Measurements from ENCODE around the gene RBPMS2. TPM values are rescaled to one million over a fixed set of nuclear protein-coding genes. Genes with fewer than 3 reads are reported as not detected.

The RBPMS2 gene
- total RNA-seq, 4 donors from 2014 or later: 4.4 to 27.7 (median 11.5) TPM

GRCh38 chr15:64762546-64762945 is 12.8 kb downstream of the RBPMS2 start:
- DNase-seq: no peak
- intact Hi-C loops (cut with DNase I; ENCODE audit: low total_unique reads) (no loop called here), in situ Hi-C loops (cut with MboI; ENCODE audit: low pct_ligation_motif_present in 1 of 4, low pct_unique_long_range_greater_than_20kb in 1 of 4, low sequenced_read_pairs in 3 of 4) (no loop called here)
- 90 to 100% methylated on average over 2 to 8 of the region's 8 CpGs for WGBS, 2 donors (ENCODE audit: low coverage in 1 of 2)
- Histone ChIP-seq H3K27ac (peak overlapping the region; percentile 44 to 78 (median 66)), H3K9me3 (no peaks in the 10 kb centered on the region), H3K36me3 (no peaks in the 10 kb centered on the region), H3K27me3 (no peaks in the 10 kb centered on the region), H3K4me1 (peaks cover 0 to 4% (median 0%) of the 10 kb centered on the region in 4 donors), H3K4me3 (no peak overlapping the region)
- TF ChIP-seq EP300 (IDR thresholded peaks at IDR 0.05; ENCODE audit: low read depth): no peak
- no peak for TF ChIP-seq CTCF (IDR thresholded peaks at IDR 0.05)
- no peak for TF ChIP-seq POLR2AphosphoS5 (IDR thresholded peaks at IDR 0.05)
- TF ChIP-seq POLR2A (IDR thresholded peaks at IDR 0.05): no peak

DNA sequence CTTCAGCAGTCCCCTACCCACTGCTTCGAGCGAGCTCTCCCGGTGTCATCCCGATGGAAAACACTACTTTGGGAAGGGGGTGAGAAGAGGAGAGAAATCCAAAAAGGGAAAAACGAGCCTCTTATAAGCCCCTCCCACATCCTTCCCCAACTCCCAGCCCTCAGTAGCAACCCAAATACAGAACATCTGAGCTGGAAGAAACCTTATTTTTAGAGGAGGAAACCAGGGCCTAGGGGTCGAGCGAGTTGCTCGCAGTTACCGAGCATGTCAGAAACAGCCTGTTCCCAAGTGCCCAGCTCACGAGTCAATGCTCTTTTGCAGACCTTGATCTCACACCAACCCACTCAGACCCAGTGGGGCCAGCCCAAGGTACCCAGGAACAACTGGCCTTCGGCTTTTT is 14.2 kb downstream of the RBPMS2 start:
- no peak for DNase-seq
- intact Hi-C loops (cut with DNase I; ENCODE audit: low total_unique reads): no loop called here
- in situ Hi-C loops (cut with MboI; ENCODE audit: low pct_ligation_motif_present in 1 of 4, low pct_unique_long_range_greater_than_20kb in 1 of 4, low sequenced_read_pairs in 3 of 4): no loop called here
- Histone ChIP-seq H3K4me1 (peaks cover 0 to 4% (median 0%) of the 10 kb centered on the region in 4 donors), H3K9me3 (no peaks in the 10 kb centered on the region), H3K36me3 (no peaks in the 10 kb centered on the region), H3K27ac (peak overlapping the region; percentile 32 to 78 (median 66)), H3K4me3 (no peak overlapping the region), H3K27me3 (no peaks in the 10 kb centered on the region)
- TF ChIP-seq EP300 (IDR thresholded peaks at IDR 0.05; ENCODE audit: low read depth) (no peak), POLR2A (IDR thresholded peaks at IDR 0.05) (no peak), CTCF (IDR thresholded peaks at IDR 0.05) (no peak), POLR2AphosphoS5 (IDR thresholded peaks at IDR 0.05) (no peak)
- WGBS, 2 donors (ENCODE audit: low coverage in 1 of 2): 68 to 100% methylated on average over 1 to 11 of the region's 11 CpGs

DNA sequence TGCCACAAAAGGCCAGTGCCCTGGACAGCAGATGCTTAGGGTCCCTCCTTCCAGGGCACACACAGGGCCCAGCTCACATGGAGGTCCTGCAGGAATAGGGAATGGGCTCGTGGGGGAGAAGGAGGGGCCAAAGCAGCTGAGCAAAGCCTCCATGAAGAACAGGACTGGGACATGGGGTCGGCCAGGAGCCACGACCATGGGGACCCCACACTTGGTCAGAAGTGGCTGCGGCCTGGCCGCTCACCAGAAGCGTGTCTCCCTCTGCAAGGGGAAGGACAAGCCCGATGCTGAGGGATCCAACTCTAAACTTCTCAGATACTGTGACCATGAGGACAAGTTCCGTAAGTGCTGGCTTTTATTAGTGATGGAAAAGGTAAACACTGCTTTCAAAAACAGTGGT is 15.3 kb downstream of the RBPMS2 start:
- in situ Hi-C loops (cut with MboI; ENCODE audit: low pct_ligation_motif_present in 1 of 4, low pct_unique_long_range_greater_than_20kb in 1 of 4, low sequenced_read_pairs in 3 of 4): no loop called here
- intact Hi-C loops (cut with DNase I; ENCODE audit: low total_unique reads): no loop called here
- Histone ChIP-seq H3K27me3 (no peaks in the 10 kb centered on the region), H3K9me3 (no peaks in the 10 kb centered on the region), H3K4me1 (peaks cover 0 to 4% (median 0%) of the 10 kb centered on the region in 4 donors), H3K27ac (peak overlapping the region; percentile 32 to 78 (median 66)), H3K4me3 (no peak overlapping the region), H3K36me3 (no peaks in the 10 kb centered on the region)
- DNase-seq: no peak
- TF ChIP-seq POLR2AphosphoS5 (IDR thresholded peaks at IDR 0.05) (no peak), POLR2A (IDR thresholded peaks at IDR 0.05) (no peak), EP300 (IDR thresholded peaks at IDR 0.05; ENCODE audit: low read depth) (no peak), CTCF (IDR thresholded peaks at IDR 0.05) (no peak)
- 86% methylated on average over 8 of the region's 8 CpGs; no CpG with 5 or more reads in 1 of the 2 donors for WGBS, 2 donors (ENCODE audit: low coverage in 1 of 2)

GRCh38 chr15:64755427-64755940 is 19.9 kb downstream of the RBPMS2 start:
- in situ Hi-C loops (cut with MboI; ENCODE audit: low pct_ligation_motif_present in 1 of 4, low pct_unique_long_range_greater_than_20kb in 1 of 4, low sequenced_read_pairs in 3 of 4): no loop called here
- peak overlapping the region in 3 of 4 donors; percentile 10 to 62 (median 46) for H3K27ac ChIP-seq
- H3K27me3 ChIP-seq: no peaks in the 10 kb centered on the region
- no peak for TF ChIP-seq POLR2A (IDR thresholded peaks at IDR 0.05)
- no peak for TF ChIP-seq EP300 (IDR thresholded peaks at IDR 0.05; ENCODE audit: low read depth)
- no peak for TF ChIP-seq POLR2AphosphoS5 (IDR thresholded peaks at IDR 0.05)
- no peak for TF ChIP-seq CTCF (IDR thresholded peaks at IDR 0.05)
- H3K9me3 ChIP-seq: no peaks in the 10 kb centered on the region
- no peaks in the 10 kb centered on the region for H3K36me3 ChIP-seq
- 87 to 90% methylated on average over 2 to 10 of the region's 10 CpGs for WGBS, 2 donors (ENCODE audit: low coverage in 1 of 2)
- DNase-seq: no peak
- intact Hi-C loops (cut with DNase I; ENCODE audit: low total_unique reads): no loop called here
- H3K4me1 ChIP-seq: peaks cover 0 to 5% (median 0%) of the 10 kb centered on the region in 4 donors
- H3K4me3 ChIP-seq: no peak overlapping the region
